ENCODE measurements around the gene FNDC3B.

The FNDC3B gene

DNA sequence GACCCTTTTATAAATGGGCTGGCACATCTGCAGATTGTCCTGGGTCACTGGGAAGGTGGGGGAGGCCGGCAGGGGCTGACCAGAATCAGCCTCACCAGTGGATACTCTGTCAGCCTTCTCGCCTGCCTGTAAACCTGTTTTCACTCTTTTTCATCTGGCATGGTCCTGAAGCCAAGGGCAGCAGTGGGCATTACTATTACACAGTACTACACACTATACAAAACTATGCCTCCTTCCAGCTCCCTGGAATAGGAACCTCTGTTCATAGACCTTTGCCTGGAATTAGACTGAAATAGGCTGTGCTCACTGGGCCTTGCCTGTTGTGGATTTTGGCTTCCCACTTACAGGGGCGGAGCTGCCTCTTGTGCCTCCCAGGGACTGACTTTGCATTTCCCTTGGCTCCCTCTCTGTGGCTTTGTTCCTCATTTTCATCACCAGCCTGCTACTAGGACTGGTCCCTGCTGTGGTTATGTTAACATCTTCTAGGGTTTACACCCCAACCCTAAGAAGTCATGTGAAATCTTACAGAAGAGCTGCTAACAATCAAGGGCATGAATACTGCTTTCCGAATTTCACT, 120.7 kb downstream of the FNDC3B start:
- Mint-ChIP-seq H3K36me3 (ENCODE audit: low read depth) (peaks cover 6% of the 10 kb centered on the region), H3K27me3 (no peaks in the 10 kb centered on the region), H3K27ac (no peak overlapping the region), H3K9me3 (no peaks in the 10 kb centered on the region), H3K4me1 (peaks cover 9% of the 10 kb centered on the region), H3K4me3 (no peak overlapping the region)
- DNase-seq (no peak), ATAC-seq (no peak)

DNA sequence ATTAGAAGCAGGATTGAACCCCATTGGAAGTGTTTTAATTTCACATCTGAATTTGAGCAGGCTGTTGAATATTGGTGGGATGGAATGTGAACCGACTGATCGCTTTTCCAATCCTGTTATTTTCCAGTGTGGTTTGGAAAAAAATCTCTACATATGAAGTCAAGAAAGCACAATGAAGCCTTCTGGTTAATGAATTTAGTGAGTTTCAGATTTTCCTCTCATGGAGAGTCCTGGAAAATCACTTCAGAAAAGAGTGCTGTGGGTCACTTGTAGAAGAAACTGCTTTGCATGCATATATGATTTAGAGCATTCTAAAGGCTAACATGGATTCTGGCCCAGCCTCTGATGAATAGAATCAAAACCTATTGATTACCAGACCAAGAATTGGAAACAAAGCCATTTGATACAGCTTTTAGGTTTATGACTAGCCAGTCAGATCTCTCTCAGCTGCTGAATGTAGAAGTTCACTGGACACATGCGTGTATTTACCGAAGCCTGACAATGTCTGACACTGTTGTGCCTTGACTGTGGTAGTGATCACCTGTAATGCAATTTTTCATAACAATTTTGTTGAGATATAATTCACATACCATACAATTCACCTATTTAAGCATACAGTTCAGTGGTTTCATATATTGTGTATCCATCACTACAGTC, 121.9 kb downstream of the FNDC3B start:
- DNase-seq (no peak), ATAC-seq (no peak)
- peaks cover under 1% of the 10 kb centered on the region for H3K36me3 Mint-ChIP-seq (ENCODE audit: low read depth)
- H3K27ac Mint-ChIP-seq = no peak overlapping the region
- H3K4me3 Mint-ChIP-seq = no peak overlapping the region
- H3K9me3 Mint-ChIP-seq = no peaks in the 10 kb centered on the region
- H3K4me1 Mint-ChIP-seq = no peaks in the 10 kb centered on the region
- H3K27me3 Mint-ChIP-seq = no peaks in the 10 kb centered on the region

- Mint-ChIP-seq H3K36me3 (ENCODE audit: low read depth) (no peaks in the 10 kb centered on the region), H3K4me3 (no peak overlapping the region), H3K9me3 (no peaks in the 10 kb centered on the region), H3K27ac (no peak overlapping the region), H3K27me3 (no peaks in the 10 kb centered on the region), H3K4me1 (no peaks in the 10 kb centered on the region)
- ATAC-seq (no peak), DNase-seq (no peak)
These were observed 122.6 kb downstream of the FNDC3B start for GRCh38 chr3:172161959-172162358.

- ATAC-seq (no peak), DNase-seq (no peak)
- no peak overlapping the region for H3K4me3 Mint-ChIP-seq
- H3K27ac Mint-ChIP-seq = no peak overlapping the region
- H3K27me3 Mint-ChIP-seq = no peaks in the 10 kb centered on the region
- no peaks in the 10 kb centered on the region for H3K4me1 Mint-ChIP-seq
- H3K36me3 Mint-ChIP-seq (ENCODE audit: low read depth) = no peaks in the 10 kb centered on the region
- no peaks in the 10 kb centered on the region for H3K9me3 Mint-ChIP-seq
These were observed 123.9 kb downstream of the FNDC3B start for GRCh38 chr3:172163320-172163719.

DNA sequence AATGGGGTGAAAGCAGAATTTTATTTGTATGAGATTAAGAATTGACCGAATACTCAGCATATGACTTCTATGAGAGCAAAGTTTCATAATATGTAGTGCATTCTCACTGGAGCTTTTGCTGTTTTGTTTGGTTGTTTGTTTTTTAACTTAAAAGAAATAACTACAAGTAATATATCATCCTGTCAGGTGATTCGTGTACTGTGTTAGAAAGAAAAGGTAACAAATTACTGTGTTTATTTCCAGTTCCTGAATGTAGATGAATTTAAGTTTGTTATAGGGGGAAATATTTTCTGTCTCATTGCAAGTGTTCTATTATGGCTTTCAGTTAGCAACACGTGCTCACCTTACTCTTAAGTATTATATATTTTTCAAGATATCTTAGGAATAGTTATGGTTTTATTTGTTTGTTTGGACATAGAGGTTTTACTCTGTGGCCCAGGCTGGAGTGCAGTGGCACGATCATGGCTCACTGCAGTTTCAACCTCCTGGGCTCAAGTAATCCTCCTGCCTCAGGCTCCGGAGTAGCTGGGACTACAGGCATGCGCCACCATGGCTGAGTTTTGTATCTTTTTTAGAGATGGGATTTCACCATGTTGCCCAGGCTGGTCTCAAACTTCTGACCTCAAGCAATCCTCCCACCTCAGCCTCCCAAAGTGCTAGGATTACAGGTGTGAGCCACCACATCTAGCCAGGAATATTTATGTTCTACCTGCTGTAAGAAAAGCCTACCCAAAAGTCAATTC, 125.4 kb downstream of the FNDC3B start:
- no peaks in the 10 kb centered on the region for H3K27me3 Mint-ChIP-seq
- no peak overlapping the region for H3K27ac Mint-ChIP-seq
- peaks cover 3% of the 10 kb centered on the region for H3K4me1 Mint-ChIP-seq
- peaks cover 2% of the 10 kb centered on the region for H3K36me3 Mint-ChIP-seq (ENCODE audit: low read depth)
- ATAC-seq (no peak), DNase-seq (no peak)
- no peaks in the 10 kb centered on the region for H3K9me3 Mint-ChIP-seq
- no peak overlapping the region for H3K4me3 Mint-ChIP-seq

GRCh38 chr3:172166261-172166660, 126.9 kb downstream of the FNDC3B start:
- ATAC-seq = no peak
- Mint-ChIP-seq H3K27ac (no peak overlapping the region), H3K9me3 (no peaks in the 10 kb centered on the region), H3K4me1 (peaks cover 3% of the 10 kb centered on the region), H3K4me3 (no peak overlapping the region), H3K36me3 (ENCODE audit: low read depth) (peaks cover 2% of the 10 kb centered on the region), H3K27me3 (no peaks in the 10 kb centered on the region)
- no peak for DNase-seq

DNA sequence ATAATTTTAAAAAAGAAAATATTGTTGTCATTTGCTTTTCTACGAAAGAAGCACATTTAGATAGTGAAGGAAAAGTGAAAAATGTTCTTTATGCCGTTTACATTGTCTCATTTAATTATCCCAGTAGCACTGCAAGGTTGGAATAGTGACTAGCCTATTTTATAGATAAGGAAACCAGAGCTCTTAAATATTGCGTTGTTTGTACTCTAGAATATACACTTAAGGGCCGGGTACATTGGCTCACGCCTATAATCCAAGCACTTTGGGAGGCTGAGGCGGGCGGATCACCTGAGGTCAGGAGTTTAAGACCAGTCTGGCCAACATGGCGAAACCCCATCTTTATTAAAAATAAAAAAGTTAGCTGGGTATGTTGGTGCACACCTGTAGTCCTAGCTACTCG, 127.5 kb downstream of the FNDC3B start:
- Mint-ChIP-seq H3K4me3 (no peak overlapping the region), H3K36me3 (ENCODE audit: low read depth) (peaks cover 2% of the 10 kb centered on the region), H3K4me1 (peaks cover 3% of the 10 kb centered on the region), H3K9me3 (no peaks in the 10 kb centered on the region), H3K27ac (no peak overlapping the region), H3K27me3 (no peaks in the 10 kb centered on the region)
- ATAC-seq (no peak), DNase-seq (no peak)

DNA sequence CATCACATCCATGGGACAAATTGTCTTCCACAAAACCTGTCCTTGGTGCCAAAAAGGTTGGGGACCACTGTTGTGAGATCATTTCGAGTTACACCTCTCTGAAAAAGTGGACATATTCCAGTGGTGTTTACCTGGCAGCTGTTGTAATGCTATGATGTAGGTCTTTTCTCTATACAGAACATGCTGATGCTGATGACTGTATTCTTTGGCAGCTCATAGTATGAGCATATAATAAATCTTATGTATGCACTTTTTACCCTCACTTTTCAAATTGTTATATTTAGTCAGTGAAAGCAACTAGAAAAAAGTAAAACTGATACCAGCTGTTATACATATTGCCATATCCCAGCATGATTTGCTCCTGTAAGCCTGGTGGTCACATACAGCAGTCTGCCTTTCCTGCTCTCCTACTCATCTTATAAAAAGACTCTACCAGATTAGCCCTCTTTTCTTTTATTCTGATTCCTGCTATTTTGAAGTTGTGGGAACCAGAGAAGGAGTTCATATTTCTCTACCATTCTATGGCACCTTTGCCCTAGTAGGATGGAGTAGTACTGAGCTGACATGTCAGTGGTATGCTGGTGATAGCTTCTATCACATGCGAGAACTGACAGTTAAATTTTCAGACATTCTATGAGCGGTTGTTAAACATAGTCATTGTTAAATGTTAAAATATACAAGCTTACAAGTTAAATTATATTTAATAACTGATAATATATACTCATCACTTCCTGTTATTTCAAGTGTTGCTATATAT, 128.7 kb downstream of the FNDC3B start:
- Mint-ChIP-seq H3K4me1 (peaks cover 8% of the 10 kb centered on the region), H3K27me3 (no peaks in the 10 kb centered on the region), H3K4me3 (no peak overlapping the region), H3K27ac (no peak overlapping the region), H3K36me3 (ENCODE audit: low read depth) (peaks cover 2% of the 10 kb centered on the region), H3K9me3 (no peaks in the 10 kb centered on the region)
- ATAC-seq (no peak), DNase-seq (no peak)

GRCh38 chr3:172170073-172170709, 130.8 kb downstream of the FNDC3B start:
- no peaks in the 10 kb centered on the region for H3K9me3 Mint-ChIP-seq
- DNase-seq (no peak), ATAC-seq (no peak)
- no peak overlapping the region for H3K4me3 Mint-ChIP-seq
- H3K27me3 Mint-ChIP-seq = no peaks in the 10 kb centered on the region
- H3K36me3 Mint-ChIP-seq (ENCODE audit: low read depth) = peaks cover 2% of the 10 kb centered on the region
- H3K27ac Mint-ChIP-seq = no peak overlapping the region
- H3K4me1 Mint-ChIP-seq = peaks cover 17% of the 10 kb centered on the region

GRCh38 chr3:172170841-172171240, 131.5 kb downstream of the FNDC3B start:
- no peak for ATAC-seq
- H3K36me3 Mint-ChIP-seq (ENCODE audit: low read depth) = peaks cover 2% of the 10 kb centered on the region
- no peak overlapping the region for H3K27ac Mint-ChIP-seq
- H3K4me3 Mint-ChIP-seq = no peak overlapping the region
- no peak for DNase-seq
- no peaks in the 10 kb centered on the region for H3K27me3 Mint-ChIP-seq
- peaks cover 17% of the 10 kb centered on the region for H3K4me1 Mint-ChIP-seq
- no peaks in the 10 kb centered on the region for H3K9me3 Mint-ChIP-seq

- no peaks in the 10 kb centered on the region for H3K9me3 Mint-ChIP-seq
- peaks cover 2% of the 10 kb centered on the region for H3K36me3 Mint-ChIP-seq (ENCODE audit: low read depth)
- DNase-seq (no peak), ATAC-seq (no peak)
- no peaks in the 10 kb centered on the region for H3K27me3 Mint-ChIP-seq
- peaks cover 17% of the 10 kb centered on the region for H3K4me1 Mint-ChIP-seq
- H3K4me3 Mint-ChIP-seq = no peak overlapping the region
- H3K27ac Mint-ChIP-seq = no peak overlapping the region
These were observed 132.2 kb downstream of the FNDC3B start for GRCh38 chr3:172171396-172172075.

DNA sequence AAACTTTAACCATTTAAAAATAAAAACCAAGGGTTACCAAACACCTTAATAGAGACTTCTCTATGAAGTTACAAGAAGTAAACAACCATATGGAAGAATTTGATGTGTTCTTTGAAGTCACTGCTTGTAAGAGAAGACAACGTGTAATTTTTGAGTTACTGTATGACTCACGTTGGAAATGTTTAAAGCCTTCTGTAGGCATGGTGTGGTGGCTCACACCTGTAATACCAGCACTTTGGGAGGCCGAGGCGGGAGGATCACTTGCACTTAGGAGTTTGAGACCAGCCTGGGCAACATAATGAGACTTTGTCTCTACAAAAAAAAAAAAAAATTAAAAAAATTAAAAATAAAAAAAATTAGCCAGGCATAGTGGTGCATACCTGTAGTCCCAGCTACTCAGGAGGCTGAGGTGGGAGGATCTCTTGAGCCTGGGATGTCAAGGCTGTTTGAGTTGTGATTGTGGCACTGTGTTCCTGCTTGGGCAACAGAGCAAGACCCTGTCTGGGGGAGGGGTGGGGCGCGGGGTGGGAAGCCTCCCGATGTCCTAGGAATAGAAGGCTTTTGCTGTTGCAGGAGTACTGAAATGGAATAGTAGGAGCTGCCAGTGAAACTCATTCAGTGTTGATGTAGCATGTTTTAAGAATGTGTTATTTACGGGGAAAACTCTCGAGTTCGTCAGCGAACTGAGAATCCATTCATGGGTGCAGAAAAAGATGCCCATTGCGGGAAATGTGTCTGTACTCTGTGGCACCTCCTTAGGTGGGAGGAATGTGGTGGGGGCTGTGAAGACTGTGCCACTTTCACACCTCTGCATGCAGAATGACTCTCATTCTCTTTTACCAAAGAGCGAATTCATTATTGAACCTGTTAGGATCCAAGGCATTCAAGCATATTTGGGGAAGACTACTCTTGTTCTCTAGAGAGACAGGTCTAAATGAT, 134.2 kb downstream of the FNDC3B start:
- Mint-ChIP-seq H3K9me3 (no peaks in the 10 kb centered on the region), H3K36me3 (ENCODE audit: low read depth) (peaks cover 7% of the 10 kb centered on the region), H3K4me3 (no peak overlapping the region), H3K27me3 (no peaks in the 10 kb centered on the region), H3K4me1 (peaks cover 17% of the 10 kb centered on the region), H3K27ac (no peak overlapping the region)
- ATAC-seq = no peak
- no peak for DNase-seq

- ATAC-seq (no peak), DNase-seq (no peak)
- no peaks in the 10 kb centered on the region for H3K27me3 Mint-ChIP-seq
- H3K4me1 Mint-ChIP-seq = peaks cover 14% of the 10 kb centered on the region
- peaks cover 5% of the 10 kb centered on the region for H3K36me3 Mint-ChIP-seq (ENCODE audit: low read depth)
- no peak overlapping the region for H3K27ac Mint-ChIP-seq
- no peak overlapping the region for H3K4me3 Mint-ChIP-seq
- no peaks in the 10 kb centered on the region for H3K9me3 Mint-ChIP-seq
These were observed 135.3 kb downstream of the FNDC3B start for GRCh38 chr3:172174513-172175253.
